Measurements from ENCODE around the gene ACSS1. TPM values are rescaled to one million over a fixed set of nuclear protein-coding genes. Genes with fewer than 3 reads are reported as not detected.

ACSS1 gene
- total RNA-seq, 1 experiment from 2014 or later, result 0.61 TPM

DNA sequence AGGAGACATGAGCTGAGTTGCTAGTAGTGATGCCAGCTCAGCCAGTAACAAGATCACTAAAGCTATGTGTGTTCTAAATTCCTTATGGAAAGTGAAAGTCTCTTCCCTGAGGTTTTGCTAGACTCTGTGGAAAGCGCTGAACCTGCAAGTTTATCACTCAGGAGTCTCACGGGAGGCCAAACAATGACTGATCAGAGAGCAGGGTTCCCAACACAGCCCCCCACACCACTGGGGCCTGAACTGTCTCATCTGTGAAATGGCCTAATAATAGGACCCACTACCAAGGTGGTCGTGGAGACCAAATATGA, 19.9 kb downstream of the ACSS1 start:
- TF ChIP-seq, protein P1, sequence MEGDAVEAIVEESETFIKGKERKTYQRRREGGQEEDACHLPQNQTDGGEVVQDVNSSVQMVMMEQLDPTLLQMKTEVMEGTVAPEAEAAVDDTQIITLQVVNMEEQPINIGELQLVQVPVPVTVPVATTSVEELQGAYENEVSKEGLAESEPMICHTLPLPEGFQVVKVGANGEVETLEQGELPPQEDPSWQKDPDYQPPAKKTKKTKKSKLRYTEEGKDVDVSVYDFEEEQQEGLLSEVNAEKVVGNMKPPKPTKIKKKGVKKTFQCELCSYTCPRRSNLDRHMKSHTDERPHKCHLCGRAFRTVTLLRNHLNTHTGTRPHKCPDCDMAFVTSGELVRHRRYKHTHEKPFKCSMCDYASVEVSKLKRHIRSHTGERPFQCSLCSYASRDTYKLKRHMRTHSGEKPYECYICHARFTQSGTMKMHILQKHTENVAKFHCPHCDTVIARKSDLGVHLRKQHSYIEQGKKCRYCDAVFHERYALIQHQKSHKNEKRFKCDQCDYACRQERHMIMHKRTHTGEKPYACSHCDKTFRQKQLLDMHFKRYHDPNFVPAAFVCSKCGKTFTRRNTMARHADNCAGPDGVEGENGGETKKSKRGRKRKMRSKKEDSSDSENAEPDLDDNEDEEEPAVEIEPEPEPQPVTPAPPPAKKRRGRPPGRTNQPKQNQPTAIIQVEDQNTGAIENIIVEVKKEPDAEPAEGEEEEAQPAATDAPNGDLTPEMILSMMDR (conservative IDR thresholded peaks at IDR 0.05), result no peak
- Mint-ChIP-seq H3K27me3 (ENCODE audit: low read depth) (peaks cover 7% of the 10 kb centered on the region), H3K36me3 (ENCODE audit: insufficient read depth in 1 of 3, low read depth in 3 of 3) (peaks cover 0 to 2% (median 0%) of the 10 kb centered on the region in 3 experiments; a peak in 1 of 7 replicates), H3K9me3 (no peaks in the 10 kb centered on the region), H3K27ac (no peak overlapping the region), H3K4me3 (no peak overlapping the region), H3K4me1 (peaks cover 7% of the 10 kb centered on the region in 2 experiments; a peak in 3 of 4 replicates)
- Histone ChIP-seq H3K79me1 (ENCODE audit: insufficient read depth, low read depth, low read length, poor library complexity, severe bottlenecking) (no peaks in the 10 kb centered on the region), H4K20me1 (ENCODE audit: control insufficient read depth, insufficient read depth, insufficient read length) (no peaks in the 10 kb centered on the region), H3K56ac (ENCODE audit: insufficient read length, low read depth, low read length) (no peak overlapping the region), H3T11ph (ENCODE audit: low read length) (no peak overlapping the region), H3K27ac (ENCODE audit: insufficient read length, low read depth, low read length) (no peak overlapping the region), H3K23ac (ENCODE audit: insufficient read length, low read depth, low read length) (no peak overlapping the region), H2BK120ac (ENCODE audit: low read depth, low read length, poor library complexity, severe bottlenecking) (no peak overlapping the region), H3K4ac (ENCODE audit: low read depth, low read length) (no peak overlapping the region), H3K79me2 (ENCODE audit: insufficient read depth, low read length) (no peaks in the 10 kb centered on the region), H3K27me3 (ENCODE audit: insufficient read depth, low read length) (no peaks in the 10 kb centered on the region), H2BK5ac (ENCODE audit: insufficient read length, low read length) (no peak overlapping the region), H3K4me2 (ENCODE audit: insufficient read depth, insufficient read length, low read length) (no peak overlapping the region), H3K9me3 (ENCODE audit: control insufficient read depth, low read depth, low read length) (no peaks in the 10 kb centered on the region), H2BK12ac (ENCODE audit: insufficient read length, low read depth, low read length) (no peak overlapping the region), H2BK15ac (ENCODE audit: low read depth, low read length) (no peak overlapping the region), H2AK5ac (ENCODE audit: insufficient read length, low read length) (no peak overlapping the region), H4K91ac (ENCODE audit: insufficient read length, low read depth, low read length) (no peak overlapping the region), H3K23me2 (ENCODE audit: insufficient read length, low read depth, low read length, poor library complexity, severe bottlenecking) (no peaks in the 10 kb centered on the region), H2AFZ (ENCODE audit: low read length) (no peak overlapping the region), H3K18ac (ENCODE audit: insufficient read length, low read depth, low read length) (no peak overlapping the region), H3K4me1 (ENCODE audit: insufficient read depth, low read length) (peaks cover 2% of the 10 kb centered on the region; the same call in 1 of the 2 replicates), H3K9ac (ENCODE audit: extremely low read depth, insufficient read length, low read length) (no peak overlapping the region), H3K14ac (ENCODE audit: insufficient read depth, low read length) (no peak overlapping the region), H2BK20ac (ENCODE audit: low read depth, low read length, poor library complexity, severe bottlenecking) (no peak overlapping the region), H4K8ac (replicated peaks; ENCODE audit: insufficient read length, low read depth, low read length) (no peak overlapping the region), H4K5ac (ENCODE audit: insufficient read length, low read depth, low read length) (no peak overlapping the region)
- no CpG with 5 or more reads among the region's 3 CpGs for WGBS (ENCODE audit: extremely low coverage, insufficient read length, low lambda C conversion rate)
- DNase-seq, result no peak

Data from H9 (cell line).